Right lobe of liver (tissue), 6 donors: ENCODE data around the gene ITCH. TPM values are rescaled to one million over a fixed set of nuclear protein-coding genes. Genes with fewer than 3 reads are reported as not detected.

Source experiments
- ATAC-seq, 4 donors: fragments of 200-7000 bp; cut with Tn5 transposase; one replicate each; pipeline ENCODE4 v1.9.1; 2020; ENCODE audit warnings: mild to moderate bottlenecking in 4 of 4, moderate library complexity in 4 of 4
- DNase-seq, 3 donors: peaks; one replicate each; pipeline ENCODE4 v3.0.0-alpha.2; 2020
- H3K27ac ChIP-seq, 3 donors: fragments of 200-600 bp; one replicate each; pipeline ENCODE4 v1.8.0; 2022
- H3K27me3 ChIP-seq, 2 donors: fragments of 200-600 bp; one replicate each; pipeline ENCODE4 v1.8.0; 2022
- H3K36me3 ChIP-seq, 4 donors: fragments of 200-600 bp; sonication (generic) in 1 of 4; one replicate each; pipeline versions ENCODE4 v1.5.1 to v1.8.0; 2017 to 2022; ENCODE audit warnings: control low read depth in 1 of 4
- H3K4me1 ChIP-seq, 4 donors: fragments of 200-600 bp; sonication (generic) in 1 of 4; one replicate each; pipeline versions ENCODE4 v1.5.1 to v1.8.0; 2017 to 2022; ENCODE audit warnings: control low read depth in 1 of 4
- H3K4me3 ChIP-seq, 3 donors: fragments of 200-600 bp; one replicate each; pipeline ENCODE4 v1.8.0; 2022
- H3K9me3 ChIP-seq, 4 donors: fragments of 200-600 bp; sonication (generic) in 1 of 4; one replicate each; pipeline versions ENCODE4 v1.5.1 to v1.8.0; 2017 to 2022; ENCODE audit warnings: control low read depth in 1 of 4
- POLR2A ChIP-seq: fragments of 450-650 bp; IDR thresholded peaks from one replicate; pipeline ENCODE4 v1.6.1; 2017; ENCODE audit warnings: antibody characterized with exemption, mild to moderate bottlenecking
- WGBS: methylation state at CpG from one replicate; pipeline ENCODE4 v1.1.6; 2018; ENCODE audit warnings: low coverage, low lambda C conversion rate; ENCODE audit not compliant: insufficient coverage; ENCODE audit errors: missing lambda C conversion rate; 5-methylcytosine and 5-hydroxymethylcytosine counted together
- intact Hi-C, 2 donors: fragments of 100-400 bp; cut with DNase I; formaldehyde crosslinking; loops; one replicate each; pipeline versions ENCODE4 v1.11.2 to v1.14.1; 2022
- total RNA-seq, 6 experiments: library from RNA; depleted of rRNA in 2 of 6; stranded (reverse); fragments of >200 nt in 2 of 6; fragmentation: NEBNext Ultra II Directional in 3 of 6; extraction: Animal tissue kit (Norgen Biotek cat#: 25700) in 3 of 6; gene quantifications; one replicate each; pipeline versions ENCODE4 v1.1.0 to v1.2.4, GENCODE V29; 2016 to 2023
- TF ChIP-seq, protein P1 (sequence below), 4 donors: fragments of 200-600 bp in 3 of 4; fragments of 450-650 bp in 1 of 4; IDR thresholded peaks; one replicate each; pipeline versions ENCODE4 v1.5.1 to v1.8.0; 2016 to 2022; ENCODE audit warnings: antibody characterized with exemption in 4 of 4, mild to moderate bottlenecking in 2 of 4
- donor health status: DM: no; HTN: yes; CAD: no.
- donor health status: DM: no; HTN: no; CAD: no.
- donor health status: DM: no; HTN: no; CAD: no.
- donor health status: DM: no; HTN: yes; CAD: no.
- donor health status: DM: no; HTN: yes; CAD: no.

ITCH gene
- total RNA-seq, 6 experiments from 2014 or later: 32.8 to 71.4 (median 44.1) TPM

DNA sequence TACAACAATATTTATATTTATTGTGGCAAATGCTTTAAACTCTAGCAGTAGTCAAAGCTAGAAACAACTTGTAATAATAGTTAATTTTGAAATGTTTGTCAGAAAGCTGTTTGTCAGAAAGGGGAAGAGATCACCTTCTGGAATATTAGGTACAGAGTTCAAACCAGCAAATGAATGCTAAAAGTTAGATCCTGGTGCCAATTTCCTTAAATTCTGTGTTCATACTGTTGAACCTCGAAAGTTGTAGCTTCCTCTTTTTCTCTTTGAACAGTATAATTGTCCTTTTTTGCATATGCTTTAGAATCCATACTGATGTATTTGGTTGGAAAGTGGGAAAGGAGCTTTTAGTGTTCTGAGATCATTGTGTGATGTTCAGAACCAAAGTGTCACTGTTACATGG lies 22.4 kb downstream of the ITCH start:
- Histone ChIP-seq H3K27ac (peak overlapping the region in 2 of 3 donors; percentile 39 to 51), H3K4me1 (peaks cover 0 to 62% (median 21%) of the 10 kb centered on the region in 4 donors), H3K9me3 (no peaks in the 10 kb centered on the region), H3K4me3 (no peak overlapping the region), H3K27me3 (no peaks in the 10 kb centered on the region), H3K36me3 (peaks cover 0 to 5% (median 0%) of the 10 kb centered on the region in 4 donors)
- intact Hi-C loops: no loop called here
- ATAC-seq: peak; percentile 10 to 45 (median 30)
- DNase-seq: no peak
- WGBS: 0% methylated on average over 1 of the region's 1 CpG
- TF ChIP-seq POLR2A: no peak
- TF ChIP-seq, protein P1, sequence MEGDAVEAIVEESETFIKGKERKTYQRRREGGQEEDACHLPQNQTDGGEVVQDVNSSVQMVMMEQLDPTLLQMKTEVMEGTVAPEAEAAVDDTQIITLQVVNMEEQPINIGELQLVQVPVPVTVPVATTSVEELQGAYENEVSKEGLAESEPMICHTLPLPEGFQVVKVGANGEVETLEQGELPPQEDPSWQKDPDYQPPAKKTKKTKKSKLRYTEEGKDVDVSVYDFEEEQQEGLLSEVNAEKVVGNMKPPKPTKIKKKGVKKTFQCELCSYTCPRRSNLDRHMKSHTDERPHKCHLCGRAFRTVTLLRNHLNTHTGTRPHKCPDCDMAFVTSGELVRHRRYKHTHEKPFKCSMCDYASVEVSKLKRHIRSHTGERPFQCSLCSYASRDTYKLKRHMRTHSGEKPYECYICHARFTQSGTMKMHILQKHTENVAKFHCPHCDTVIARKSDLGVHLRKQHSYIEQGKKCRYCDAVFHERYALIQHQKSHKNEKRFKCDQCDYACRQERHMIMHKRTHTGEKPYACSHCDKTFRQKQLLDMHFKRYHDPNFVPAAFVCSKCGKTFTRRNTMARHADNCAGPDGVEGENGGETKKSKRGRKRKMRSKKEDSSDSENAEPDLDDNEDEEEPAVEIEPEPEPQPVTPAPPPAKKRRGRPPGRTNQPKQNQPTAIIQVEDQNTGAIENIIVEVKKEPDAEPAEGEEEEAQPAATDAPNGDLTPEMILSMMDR (IDR thresholded peaks at IDR 0.05): no peak

DNA sequence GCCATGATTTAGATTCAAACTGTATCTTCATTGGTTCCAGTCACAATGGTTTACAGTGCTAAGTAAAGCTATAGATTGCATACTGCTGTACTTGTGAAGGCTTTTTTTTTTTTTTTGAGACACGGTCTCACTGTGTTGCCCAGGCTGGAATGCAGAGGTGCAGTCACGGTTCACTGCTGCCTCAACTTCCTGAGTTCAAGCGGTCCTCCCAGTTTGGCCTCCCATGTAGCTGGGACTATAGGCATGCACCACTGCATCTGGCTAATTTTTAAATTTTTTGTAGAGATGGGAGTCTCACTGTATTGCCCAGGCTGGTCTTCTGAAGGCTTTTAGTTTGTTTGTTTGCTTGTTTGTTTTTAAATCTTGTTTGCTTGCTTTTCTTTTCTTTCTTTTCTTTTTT lies 24.9 kb downstream of the ITCH start:
- Histone ChIP-seq H3K27ac (no peak overlapping the region), H3K9me3 (no peaks in the 10 kb centered on the region), H3K4me1 (peaks cover 0 to 51% (median 16%) of the 10 kb centered on the region in 4 donors), H3K27me3 (no peaks in the 10 kb centered on the region), H3K4me3 (no peak overlapping the region), H3K36me3 (peaks cover 0 to 5% (median 2%) of the 10 kb centered on the region in 4 donors)
- TF ChIP-seq, protein P1 (IDR thresholded peaks at IDR 0.05): no peak
- TF ChIP-seq POLR2A: no peak
- no peak for ATAC-seq
- no peak for DNase-seq
- intact Hi-C loops: no loop called here
- 88% methylated on average over 3 of the region's 3 CpGs for WGBS

DNA sequence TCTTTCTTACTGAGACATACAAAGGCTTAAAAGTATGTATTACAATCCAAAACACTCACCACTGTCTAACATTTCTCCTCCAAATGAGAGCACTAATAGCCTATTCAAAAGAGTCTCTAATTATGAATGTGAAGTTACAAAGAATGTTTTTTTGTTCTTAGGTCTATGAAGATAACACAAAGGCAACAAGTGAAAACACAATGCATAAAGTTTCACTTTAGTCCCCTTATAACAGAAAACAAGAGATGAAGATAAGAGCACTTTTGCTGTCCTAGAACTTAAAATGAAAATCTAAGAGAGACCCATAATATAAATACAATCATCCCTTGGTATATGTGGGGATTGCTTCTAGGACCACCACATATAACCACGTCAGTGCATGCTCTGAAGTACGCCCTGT lies 25.6 kb downstream of the ITCH start:
- Histone ChIP-seq H3K27me3 (no peaks in the 10 kb centered on the region), H3K27ac (no peak overlapping the region), H3K4me3 (no peak overlapping the region), H3K36me3 (peaks cover 0 to 8% (median 3%) of the 10 kb centered on the region in 4 donors), H3K4me1 (peaks cover 0 to 48% (median 16%) of the 10 kb centered on the region in 4 donors), H3K9me3 (no peaks in the 10 kb centered on the region)
- ATAC-seq: no peak
- intact Hi-C loops: no loop called here
- no peak for TF ChIP-seq POLR2A
- TF ChIP-seq, protein P1 (IDR thresholded peaks at IDR 0.05): no peak
- WGBS: 95% methylated on average over 2 of the region's 2 CpGs
- DNase-seq: no peak

DNA sequence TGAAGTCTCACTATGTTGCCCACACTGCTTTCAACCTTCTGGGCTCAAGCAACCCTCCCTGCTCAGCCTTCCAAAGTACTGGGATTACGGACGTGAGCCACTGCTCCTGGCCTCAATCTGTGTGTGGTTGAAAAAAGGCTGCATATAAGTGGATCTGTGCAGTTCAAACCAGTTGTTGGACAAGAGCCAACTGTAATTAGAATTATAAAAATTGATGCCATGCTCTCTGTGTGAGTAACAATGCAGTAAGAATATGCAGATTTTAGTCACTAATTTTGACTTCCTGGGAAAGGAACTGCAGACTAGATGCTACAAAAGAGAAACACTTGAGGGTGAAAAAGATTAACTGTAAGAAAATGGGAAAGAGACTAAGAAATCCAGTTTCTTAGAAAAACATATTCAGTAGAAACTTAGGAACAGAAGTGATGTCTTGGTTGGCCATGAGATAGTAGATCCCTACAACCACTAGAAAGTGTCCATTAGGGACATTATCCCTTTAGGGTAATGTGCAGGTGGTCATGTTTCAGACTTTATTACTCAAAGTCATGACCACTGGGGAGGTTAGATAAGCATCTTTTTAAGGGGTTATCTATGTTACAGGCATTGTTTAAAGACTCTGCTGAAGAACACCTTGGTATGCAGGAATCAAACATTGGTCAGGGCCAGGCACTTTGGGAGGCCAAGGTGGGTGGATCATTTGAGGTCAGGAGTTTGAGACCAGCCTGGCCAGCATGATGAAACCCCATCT lies 26.3 kb downstream of the ITCH start:
- 70% methylated on average over 2 of the region's 2 CpGs for WGBS
- ATAC-seq (no peak), DNase-seq (peak in 1 of 3 donors; percentile 21)
- Histone ChIP-seq H3K9me3 (no peaks in the 10 kb centered on the region), H3K27me3 (no peaks in the 10 kb centered on the region), H3K36me3 (peaks cover 0 to 15% (median 3%) of the 10 kb centered on the region in 4 donors), H3K27ac (no peak overlapping the region), H3K4me3 (no peak overlapping the region), H3K4me1 (peaks cover 0 to 52% (median 15%) of the 10 kb centered on the region in 4 donors)
- intact Hi-C loops: no loop called here
- TF ChIP-seq, protein P1 (IDR thresholded peaks at IDR 0.05): no peak
- no peak for TF ChIP-seq POLR2A
